ENCODE data around the gene ATP11C.

ATP11C gene

DNA sequence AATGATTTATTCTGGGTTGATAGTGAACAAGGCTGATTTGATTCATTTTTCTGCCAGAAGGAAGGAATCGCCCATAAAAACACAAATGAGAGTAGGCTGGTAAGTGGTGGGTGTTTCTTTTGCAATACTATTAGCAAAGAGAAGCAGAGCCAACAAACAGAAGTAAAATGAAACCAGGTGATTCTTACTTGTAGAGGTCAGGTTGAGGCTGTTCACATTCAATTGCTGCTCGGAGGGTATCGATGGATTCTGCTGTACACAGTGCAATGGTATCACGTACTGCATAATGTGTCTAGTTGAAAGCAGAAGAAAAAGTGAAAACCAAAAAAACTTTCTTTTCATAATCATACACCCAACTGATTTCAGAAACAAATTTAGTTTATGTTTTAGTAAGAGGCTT is 130.8 kb downstream of the ATP11C start:
- no peak for TF ChIP-seq PAX5 (IDR thresholded peaks at IDR 0.05; ENCODE audit: insufficient read depth, low read length, severe bottlenecking)
- no peak for TF ChIP-seq POU2F2 (IDR thresholded peaks at IDR 0.05; ENCODE audit: low read depth, low read length)
- no peak for TF ChIP-seq TAF1 (IDR thresholded peaks at IDR 0.05; ENCODE audit: low read depth, low read length)
- no peak for TF ChIP-seq SPI1 (IDR thresholded peaks at IDR 0.05; ENCODE audit: low read depth, low read length)
- TF ChIP-seq POLR2A (IDR thresholded peaks at IDR 0.05; ENCODE audit: low read depth, low read length): no peak
- DNase-seq (ENCODE audit: insufficient read length, low spot score): no peak
- no peak for FAIRE-seq

DNA sequence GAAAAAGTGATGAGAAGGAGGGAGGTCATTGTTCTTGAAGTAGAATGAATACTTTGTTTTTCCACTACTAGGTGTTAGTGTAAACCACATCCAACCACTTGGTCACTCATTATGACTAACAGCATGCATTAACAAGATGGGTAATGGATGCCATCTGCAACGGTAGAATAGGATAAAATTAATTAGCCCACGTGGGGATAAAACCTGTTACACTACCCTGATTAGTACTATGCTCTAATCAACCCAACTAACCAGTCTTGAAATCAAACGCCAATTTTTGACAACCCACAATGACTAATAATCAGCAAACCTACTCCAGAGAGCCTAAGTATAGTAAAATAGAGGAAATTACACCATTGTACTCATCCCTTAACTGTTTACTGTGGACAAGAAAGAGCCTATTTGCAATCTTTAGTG is 131.4 kb downstream of the ATP11C start:
- no peak for DNase-seq (ENCODE audit: insufficient read length, low spot score)
- no peak for FAIRE-seq
- no peak for TF ChIP-seq SPI1 (IDR thresholded peaks at IDR 0.05; ENCODE audit: low read depth, low read length)
- no peak for TF ChIP-seq PAX5 (IDR thresholded peaks at IDR 0.05; ENCODE audit: insufficient read depth, low read length, severe bottlenecking)

DNA sequence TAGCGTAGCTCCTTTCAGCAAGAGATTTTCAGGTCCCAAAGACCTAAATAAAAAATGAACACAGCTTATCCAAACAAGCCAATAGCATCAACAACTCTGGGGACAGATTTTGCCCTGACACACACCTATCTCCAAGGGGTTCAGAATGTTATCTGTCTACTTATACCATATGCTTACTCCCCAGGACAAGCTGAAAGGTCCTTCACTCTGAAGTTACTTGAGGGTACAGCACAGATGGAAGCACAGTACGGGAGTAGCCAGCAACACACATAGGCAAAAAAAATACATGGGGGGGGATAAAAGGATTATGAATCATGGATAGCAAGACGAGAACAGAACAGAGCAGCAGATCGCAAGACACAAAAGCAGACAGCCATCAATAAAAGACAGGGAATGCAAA is 134.2 kb downstream of the ATP11C start:
- TF ChIP-seq POLR2A (IDR thresholded peaks at IDR 0.05; ENCODE audit: low read depth, low read length) (no peak), POU2F2 (IDR thresholded peaks at IDR 0.05; ENCODE audit: low read depth, low read length) (no peak), POLR2AphosphoS5 (IDR thresholded peaks at IDR 0.05; ENCODE audit: low read depth, low read length) (no peak), SPI1 (IDR thresholded peaks at IDR 0.05; ENCODE audit: low read depth, low read length) (no peak), TAF1 (IDR thresholded peaks at IDR 0.05; ENCODE audit: low read depth, low read length) (no peak), PAX5 (IDR thresholded peaks at IDR 0.05; ENCODE audit: insufficient read depth, low read length, severe bottlenecking) (no peak)
- FAIRE-seq (no peak), DNase-seq (ENCODE audit: insufficient read length, low spot score) (no peak)

DNA sequence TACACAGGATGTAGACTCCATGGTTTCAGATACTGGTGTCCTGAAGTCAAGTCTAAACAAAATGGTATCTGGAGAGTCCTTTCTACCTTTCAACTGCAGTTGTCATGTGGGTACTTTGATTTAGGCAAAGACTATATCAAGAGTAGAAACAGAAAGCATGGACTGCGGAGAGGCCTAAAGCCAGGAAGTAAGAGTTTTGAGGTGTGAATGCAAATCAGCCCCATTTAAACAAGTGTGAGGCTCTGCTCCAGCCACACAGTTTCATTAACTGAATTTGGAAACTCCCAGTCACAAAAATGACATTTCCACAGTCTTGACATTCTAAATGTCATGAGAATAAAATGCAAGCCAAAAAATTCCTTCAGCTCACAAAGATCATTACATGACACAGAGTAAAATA is 137.7 kb downstream of the ATP11C start:
- FAIRE-seq (peak; percentile 88), DNase-seq (ENCODE audit: insufficient read length, low spot score) (no peak)
- no peak for TF ChIP-seq POLR2A (IDR thresholded peaks at IDR 0.05; ENCODE audit: low read depth, low read length)
- TF ChIP-seq POU2F2 (IDR thresholded peaks at IDR 0.05; ENCODE audit: low read depth, low read length): peak; percentile 79

DNA sequence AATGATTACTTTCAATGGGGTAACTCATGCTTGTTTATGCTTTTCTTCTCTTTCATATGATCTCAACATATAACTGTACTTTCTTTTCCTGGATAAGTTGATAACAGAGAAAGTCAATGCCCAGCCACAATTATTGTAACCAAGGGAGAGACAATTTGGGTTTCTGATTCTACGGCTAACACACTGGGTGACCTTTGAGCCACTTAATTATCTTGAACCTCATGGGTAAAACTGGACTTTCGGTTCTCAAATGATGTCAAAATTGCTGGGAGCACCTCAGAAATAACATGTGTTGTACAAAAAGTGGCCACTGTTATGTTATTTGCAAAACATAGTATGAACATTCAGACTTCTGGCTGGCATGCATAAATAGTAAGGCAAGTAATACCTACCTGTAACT is 145.3 kb downstream of the ATP11C start:
- no peak for DNase-seq (ENCODE audit: insufficient read length, low spot score)
- FAIRE-seq: peak; percentile 26
- TF ChIP-seq TAF1 (IDR thresholded peaks at IDR 0.05; ENCODE audit: low read depth, low read length) (no peak), POU2F2 (IDR thresholded peaks at IDR 0.05; ENCODE audit: low read depth, low read length) (no peak), POLR2A (IDR thresholded peaks at IDR 0.05; ENCODE audit: low read depth, low read length) (no peak), POLR2AphosphoS5 (IDR thresholded peaks at IDR 0.05; ENCODE audit: low read depth, low read length) (no peak), SPI1 (IDR thresholded peaks at IDR 0.05; ENCODE audit: low read depth, low read length) (no peak), PAX5 (IDR thresholded peaks at IDR 0.05; ENCODE audit: insufficient read depth, low read length, severe bottlenecking) (no peak)

DNA sequence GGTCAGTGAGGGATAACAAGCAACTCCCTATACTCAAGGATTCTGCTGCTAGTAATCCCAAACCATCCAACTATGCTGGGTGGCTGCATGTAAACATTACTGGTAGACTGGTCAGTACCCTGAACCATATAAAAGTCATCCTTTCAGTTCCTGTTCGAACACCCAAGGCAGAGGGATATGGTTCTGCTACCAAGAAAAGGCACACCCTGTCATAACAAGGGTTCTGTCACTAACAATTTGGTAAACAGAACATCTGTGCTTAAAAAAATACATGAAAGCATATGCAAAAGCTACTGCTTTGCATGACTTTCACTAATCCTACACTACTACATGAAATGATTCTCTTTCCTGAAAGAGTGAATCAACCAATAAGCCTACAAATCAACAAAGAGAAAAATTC is 148.0 kb downstream of the ATP11C start:
- FAIRE-seq: peak; percentile 63
- TF ChIP-seq POLR2A (IDR thresholded peaks at IDR 0.05; ENCODE audit: low read depth, low read length) (no peak), SPI1 (IDR thresholded peaks at IDR 0.05; ENCODE audit: low read depth, low read length) (peak; percentile 79)

DNA sequence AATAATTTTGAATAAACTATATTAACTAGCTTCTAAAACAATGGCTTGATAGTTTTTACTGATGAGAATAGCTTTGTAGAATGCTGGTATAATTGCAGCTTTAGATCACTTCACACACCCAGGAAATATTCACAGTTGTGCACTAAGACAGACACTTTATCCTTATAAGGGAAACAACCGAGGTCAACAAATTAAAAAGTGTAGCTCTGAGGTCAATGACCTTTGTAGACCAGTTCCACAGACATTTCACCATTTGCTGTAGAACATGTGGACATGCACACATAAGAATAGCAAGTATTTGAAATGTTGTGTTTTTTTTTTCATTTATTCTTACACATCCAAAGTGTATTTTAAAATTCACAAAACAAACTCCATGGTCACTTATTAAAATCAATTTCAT is 148.9 kb downstream of the ATP11C start:
- TF ChIP-seq PAX5 (IDR thresholded peaks at IDR 0.05; ENCODE audit: insufficient read depth, low read length, severe bottlenecking) (no peak), POLR2AphosphoS5 (IDR thresholded peaks at IDR 0.05; ENCODE audit: low read depth, low read length) (no peak), TAF1 (IDR thresholded peaks at IDR 0.05; ENCODE audit: low read depth, low read length) (no peak), SPI1 (IDR thresholded peaks at IDR 0.05; ENCODE audit: low read depth, low read length) (no peak), POU2F2 (IDR thresholded peaks at IDR 0.05; ENCODE audit: low read depth, low read length) (no peak), POLR2A (IDR thresholded peaks at IDR 0.05; ENCODE audit: low read depth, low read length) (no peak)
- DNase-seq (ENCODE audit: insufficient read length, low spot score): no peak
- no peak for FAIRE-seq

More for the DNA sequence above, 148.0 kb downstream of the ATP11C start:
- peak; percentile 6 for DNase-seq (ENCODE audit: insufficient read length, low spot score)

DNA sequence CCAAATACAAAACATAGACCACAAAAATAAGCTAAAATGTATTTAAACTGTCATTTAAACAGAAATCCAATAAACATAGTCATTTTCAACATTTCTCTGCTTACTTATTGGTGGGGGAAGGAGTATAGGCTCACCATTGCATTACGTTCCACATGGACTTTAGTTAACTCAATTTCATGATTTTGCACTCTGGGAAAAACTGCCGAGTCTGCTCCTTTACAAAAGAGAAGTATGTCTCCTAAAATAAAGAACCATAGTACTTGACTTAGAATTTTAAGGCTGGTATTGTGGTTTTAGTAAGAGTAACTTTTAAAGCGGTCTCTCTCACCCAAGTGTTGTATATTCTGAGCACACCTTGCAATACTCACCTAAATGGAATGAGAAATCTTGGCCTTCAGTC is 149.8 kb downstream of the ATP11C start:
- no peak for TF ChIP-seq SPI1 (IDR thresholded peaks at IDR 0.05; ENCODE audit: low read depth, low read length)
- no peak for TF ChIP-seq POLR2AphosphoS5 (IDR thresholded peaks at IDR 0.05; ENCODE audit: low read depth, low read length)
- no peak for TF ChIP-seq POLR2A (IDR thresholded peaks at IDR 0.05; ENCODE audit: low read depth, low read length)
- no peak for TF ChIP-seq PAX5 (IDR thresholded peaks at IDR 0.05; ENCODE audit: insufficient read depth, low read length, severe bottlenecking)
- TF ChIP-seq POU2F2 (IDR thresholded peaks at IDR 0.05; ENCODE audit: low read depth, low read length): no peak
- TF ChIP-seq TAF1 (IDR thresholded peaks at IDR 0.05; ENCODE audit: low read depth, low read length): no peak
- DNase-seq (ENCODE audit: insufficient read length, low spot score): no peak
- FAIRE-seq: no peak

DNA sequence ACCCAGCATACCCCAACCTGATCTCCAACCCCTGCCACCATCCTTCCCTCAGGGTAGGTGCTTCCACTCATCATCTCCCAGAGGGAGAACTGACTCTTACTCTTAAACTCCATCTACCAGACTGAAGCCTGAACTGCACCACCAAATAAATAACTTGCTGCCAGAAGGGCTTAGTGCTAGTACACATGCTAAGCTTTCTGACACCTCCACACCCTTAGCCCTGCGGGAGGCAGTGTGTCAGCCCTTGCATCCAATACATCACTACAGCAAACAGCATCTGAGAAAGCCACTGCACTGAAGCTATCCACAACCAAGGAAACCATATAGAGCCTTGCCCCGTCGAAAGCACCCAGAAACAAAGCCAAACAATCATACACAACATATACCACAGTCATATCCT is 156.3 kb downstream of the ATP11C start:
- DNase-seq (ENCODE audit: insufficient read length, low spot score) (no peak), FAIRE-seq (no peak)
- TF ChIP-seq SPI1 (IDR thresholded peaks at IDR 0.05; ENCODE audit: low read depth, low read length) (no peak), PAX5 (IDR thresholded peaks at IDR 0.05; ENCODE audit: insufficient read depth, low read length, severe bottlenecking) (no peak), POLR2A (IDR thresholded peaks at IDR 0.05; ENCODE audit: low read depth, low read length) (no peak), POLR2AphosphoS5 (IDR thresholded peaks at IDR 0.05; ENCODE audit: low read depth, low read length) (no peak), POU2F2 (IDR thresholded peaks at IDR 0.05; ENCODE audit: low read depth, low read length) (no peak), TAF1 (IDR thresholded peaks at IDR 0.05; ENCODE audit: low read depth, low read length) (no peak)

DNA sequence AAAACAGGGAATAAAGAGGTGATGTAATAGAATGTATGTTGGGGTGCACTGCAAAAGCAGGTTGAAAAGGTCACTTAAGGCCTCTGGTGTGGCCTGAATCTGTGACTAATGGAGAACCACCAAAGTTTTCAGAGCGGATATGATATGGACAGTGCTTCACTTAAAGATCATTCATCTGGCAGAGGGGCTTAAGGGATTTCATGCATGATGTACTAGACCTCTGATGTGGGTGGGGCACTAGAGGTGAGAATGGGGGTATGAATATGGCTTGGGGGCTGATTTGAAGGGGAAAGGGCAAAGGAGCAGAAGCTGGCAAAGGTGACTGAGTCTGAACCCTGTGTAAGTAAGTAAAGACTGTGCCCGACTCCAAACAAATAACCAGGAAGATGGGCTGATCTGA is 162.5 kb downstream of the ATP11C start:
- no peak for TF ChIP-seq POLR2AphosphoS5 (IDR thresholded peaks at IDR 0.05; ENCODE audit: low read depth, low read length)
- TF ChIP-seq PAX5 (IDR thresholded peaks at IDR 0.05; ENCODE audit: insufficient read depth, low read length, severe bottlenecking): no peak
- no peak for TF ChIP-seq POU2F2 (IDR thresholded peaks at IDR 0.05; ENCODE audit: low read depth, low read length)
- no peak for TF ChIP-seq POLR2A (IDR thresholded peaks at IDR 0.05; ENCODE audit: low read depth, low read length)
- no peak for TF ChIP-seq SPI1 (IDR thresholded peaks at IDR 0.05; ENCODE audit: low read depth, low read length)
- TF ChIP-seq TAF1 (IDR thresholded peaks at IDR 0.05; ENCODE audit: low read depth, low read length): no peak
- no peak for DNase-seq (ENCODE audit: insufficient read length, low spot score)
- peak; percentile 23 for FAIRE-seq

DNA sequence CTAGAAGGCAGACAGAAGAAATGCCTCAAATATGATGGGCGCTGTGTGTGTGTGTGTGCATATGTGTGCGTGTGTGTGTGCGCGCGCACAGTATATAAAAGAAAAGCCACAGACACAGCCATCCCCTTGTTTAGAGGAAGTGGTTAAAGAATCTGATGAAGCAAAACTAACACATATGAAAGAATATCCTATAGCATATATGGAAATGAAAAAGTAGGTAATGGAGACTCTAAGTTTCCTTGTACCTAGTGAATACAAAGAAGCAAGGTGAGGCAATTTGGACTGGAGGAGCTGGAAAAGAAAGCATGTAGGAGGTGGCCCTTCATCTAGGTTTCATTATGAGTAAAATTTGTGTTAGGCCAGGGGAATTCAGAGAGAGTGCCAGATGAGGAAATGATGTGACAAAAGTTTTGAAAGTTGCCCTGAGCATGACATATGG is 166.3 kb downstream of the ATP11C start:
- TF ChIP-seq TAF1 (IDR thresholded peaks at IDR 0.05; ENCODE audit: low read depth, low read length) (no peak), POLR2AphosphoS5 (IDR thresholded peaks at IDR 0.05; ENCODE audit: low read depth, low read length) (no peak), SPI1 (IDR thresholded peaks at IDR 0.05; ENCODE audit: low read depth, low read length) (peak; percentile 55; the same call in 1 of the 2 replicates), POU2F2 (IDR thresholded peaks at IDR 0.05; ENCODE audit: low read depth, low read length) (no peak), POLR2A (IDR thresholded peaks at IDR 0.05; ENCODE audit: low read depth, low read length) (no peak)
- FAIRE-seq (peak; percentile 61), DNase-seq (ENCODE audit: insufficient read length, low spot score) (no peak)
